Measurements from ENCODE around the gene CRACR2B. TPM values are rescaled to one million over a fixed set of nuclear protein-coding genes. Genes with fewer than 3 reads are reported as not detected.

CRACR2B gene
- total and polyA plus RNA-seq, 2 donors (not counting 1 experiment from before 2014, with no cell fraction given) = 9.7 to 67.7 TPM

GRCh38 chr11:796565-797295, 31.0 kb upstream of the CRACR2B start:
- intact Hi-C loops (cut with micrococcal nuclease) = loop anchor here (1.0 to 10.0 kb wide), 8 partner anchors 9 to 589 kb away; partner anchors contain the start of genes BET1L, GATD1, HRAS and LRRC56
- Mint-ChIP-seq H3K27me3 (no peaks in the 10 kb centered on the region), H3K27ac (peak overlapping the region; percentile 92), H3K4me3 (peak overlapping the region; percentile 95), H3K4me1 (peaks cover 20% of the 10 kb centered on the region), H3K9me3 (ENCODE audit: insufficient read depth) (no peaks in the 10 kb centered on the region)
- Histone ChIP-seq H3K9me3 (ENCODE audit: control extremely low read depth in 1 of 3, control insufficient read depth in 2 of 3, insufficient read depth in 1 of 3, low read length in 2 of 3) (no peaks in the 10 kb centered on the region), H3K79me2 (ENCODE audit: control insufficient read depth, insufficient read depth, low read length) (peaks cover 61% of the 10 kb centered on the region), H3K36me3 (replicated peaks in 1 of 2; ENCODE audit: control extremely low read depth in 1 of 2, control insufficient read depth in 1 of 2, extremely low read depth in 1 of 2, insufficient read depth in 2 of 2, low read length in 1 of 2) (peaks cover 0 to 11% of the 10 kb centered on the region in 2 experiments), H3K27me3 (replicated peaks in 1 of 4; ENCODE audit: control extremely low read depth in 1 of 4, control insufficient read depth in 3 of 4, insufficient read depth in 4 of 4, low read length in 3 of 4) (no peaks in the 10 kb centered on the region), H3K27ac (ENCODE audit: low read length in 2 of 2) (peak overlapping the region; percentile 83 to 93), H3K9ac (ENCODE audit: low read length) (peak overlapping the region; percentile 89), H2AFZ (ENCODE audit: insufficient read depth, low read depth, low read length, poor library complexity, severe bottlenecking) (peak overlapping the region; percentile 87), H3K4me2 (replicated peaks; ENCODE audit: low read depth, low read length, poor library complexity, severe bottlenecking) (peak overlapping the region; percentile 99), H3K4me1 (ENCODE audit: control insufficient read depth in 2 of 2, insufficient read depth in 2 of 2, low read length in 2 of 2) (peaks cover 17 to 35% of the 10 kb centered on the region in 2 donors), H4K20me1 (ENCODE audit: control insufficient read depth, insufficient read depth, low read length, poor library complexity, severe bottlenecking) (peaks cover 65% of the 10 kb centered on the region), H3K4me3 (ENCODE audit: control extremely low read depth in 1 of 5, extremely low read depth in 1 of 5, insufficient read depth in 1 of 5, low read depth in 2 of 5, low read length in 4 of 5) (peak overlapping the region in 4 of 5 experiments; percentile 91 to 95 (median 94))
- ChIA-PET CTCF (interaction anchor here (1.2 to 1.8 kb wide), 6 partner anchors 9 to 71 kb away, joined by 3 to 5 read pairs (median 4); partner anchors contain the start of gene PNPLA2), POLR2A (interaction anchor here (0.5 to 2.8 kb wide), 10 partner anchors 8 to 260 kb away, joined by 3 to 13 read pairs (median 6); partner anchors contain the start of genes CD151, LRRC56 and RPLP2)
- ATAC-seq (ENCODE audit: low read depth) (no peak), DNase-seq (no peak)
- 27% methylated on average over 18 of the region's 18 CpGs for WGBS (ENCODE audit: insufficient coverage)
- TF ChIP-seq EZH2 (IDR thresholded peaks at IDR 0.05; ENCODE audit: borderline replicate concordance, insufficient read depth, low read depth, low read length, poor library complexity, severe bottlenecking) = no peak
- no peak for TF ChIP-seq CTCF (IDR thresholded peaks at IDR 0.05)
